H1 (cell line): ENCODE measurements around the gene GATA5.

Experiments used
- CEBPB ChIP-seq: IDR thresholded peaks from 2 replicates; pipeline ENCODE4 v1.6.1; 2012; ENCODE audit warnings: low read depth, low read length
- CHD1 ChIP-seq: IDR thresholded peaks from 2 replicates; pipeline ENCODE4 v1.6.1; 2012; ENCODE audit warnings: low read depth, low read length, improper control_type of control experiment
- EP300 ChIP-seq, 2 experiments: IDR thresholded peaks; 1 replicate in 1 of 2; 2 replicates in 1 of 2; pipeline ENCODE4 v1.6.1; 2011 to 2012; ENCODE audit warnings: low read depth in 2 of 2, low read length in 2 of 2, mild to moderate bottlenecking in 2 of 2, borderline replicate concordance in 1 of 2, inconsistent platforms in 1 of 2, moderate library complexity in 1 of 2
- POLR2A ChIP-seq, 2 experiments: IDR thresholded peaks; 1 replicate in 1 of 2; 2 replicates in 1 of 2; pipeline ENCODE4 v1.6.1; 2011; ENCODE audit warnings: low read depth in 2 of 2, low read length in 2 of 2, mild to moderate bottlenecking in 2 of 2; ENCODE audit errors: control extremely low read depth in 1 of 2
- TF ChIP-seq, protein P1 (sequence below): IDR thresholded peaks from 2 replicates; pipeline ENCODE4 v1.6.1; 2011; ENCODE audit warnings: low read depth, mild to moderate bottlenecking, low read length; ENCODE audit not compliant: insufficient read depth
- TF ChIP-seq, protein P2 (sequence below): IDR thresholded peaks from 2 replicates; pipeline ENCODE4 v1.6.1; 2012; ENCODE audit warnings: inconsistent platforms

- TF ChIP-seq, protein P1, sequence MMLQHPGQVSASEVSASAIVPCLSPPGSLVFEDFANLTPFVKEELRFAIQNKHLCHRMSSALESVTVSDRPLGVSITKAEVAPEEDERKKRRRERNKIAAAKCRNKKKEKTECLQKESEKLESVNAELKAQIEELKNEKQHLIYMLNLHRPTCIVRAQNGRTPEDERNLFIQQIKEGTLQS = no peak
- TF ChIP-seq POLR2A (IDR thresholded peaks at IDR 0.05; ENCODE audit: control extremely low read depth in 1 of 2, low read depth in 2 of 2, low read length in 2 of 2) (no peak), CEBPB (no peak), CHD1 (no peak), EP300 (IDR thresholded peaks at IDR 0.05; ENCODE audit: borderline replicate concordance in 1 of 2, low read depth in 2 of 2, low read length in 2 of 2) (no peak)
- TF ChIP-seq, protein P2, sequence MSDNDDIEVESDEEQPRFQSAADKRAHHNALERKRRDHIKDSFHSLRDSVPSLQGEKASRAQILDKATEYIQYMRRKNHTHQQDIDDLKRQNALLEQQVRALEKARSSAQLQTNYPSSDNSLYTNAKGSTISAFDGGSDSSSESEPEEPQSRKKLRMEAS = no peak
Measured at GRCh38 chr20:62417981-62418708, 57.6 kb downstream of the GATA5 start.
